Measurements from ENCODE around the gene NCAM1. TPM values are rescaled to one million over a fixed set of nuclear protein-coding genes. Genes with fewer than 3 reads are reported as not detected.

NCAM1 gene
- total and polyA plus RNA-seq, 2 experiments from 2014 or later = 0.76 to 1.6 TPM

DNA sequence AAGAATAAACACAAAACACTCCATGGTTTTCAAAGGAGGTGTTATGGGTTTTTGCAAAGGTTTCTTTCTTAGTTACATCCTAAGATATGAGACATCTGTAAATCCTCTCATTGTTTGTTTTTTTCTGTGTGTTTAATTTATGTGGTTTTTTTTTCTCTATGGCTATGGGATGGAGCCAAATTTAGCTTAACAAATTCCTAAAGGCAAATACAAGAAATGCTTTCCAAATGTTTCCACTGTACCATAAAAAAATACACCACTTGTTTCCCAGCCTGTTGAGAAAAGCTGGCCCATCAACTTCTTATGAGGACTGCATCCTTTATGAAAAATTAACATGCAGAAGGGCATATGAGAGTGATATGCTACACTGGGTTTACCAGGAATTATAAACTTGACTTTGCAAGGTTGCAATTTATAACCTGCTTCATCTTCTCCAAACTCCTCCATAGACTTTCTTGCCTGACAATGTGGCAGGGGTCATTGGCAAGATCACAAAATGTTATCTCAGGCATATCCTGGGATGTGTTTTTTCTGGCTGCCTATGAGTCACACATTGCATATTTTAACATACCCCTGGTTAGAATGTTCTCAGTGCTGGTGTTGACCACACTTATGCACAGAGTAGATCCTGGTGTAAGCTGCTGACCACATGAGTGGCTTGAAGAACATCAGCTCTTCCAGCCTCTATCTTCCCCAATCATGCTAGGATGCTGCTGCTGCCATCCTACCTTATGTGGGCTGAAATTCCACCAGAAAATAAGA lies 215.6 kb downstream of the NCAM1 start (continued):
- TF ChIP-seq, protein P1, sequence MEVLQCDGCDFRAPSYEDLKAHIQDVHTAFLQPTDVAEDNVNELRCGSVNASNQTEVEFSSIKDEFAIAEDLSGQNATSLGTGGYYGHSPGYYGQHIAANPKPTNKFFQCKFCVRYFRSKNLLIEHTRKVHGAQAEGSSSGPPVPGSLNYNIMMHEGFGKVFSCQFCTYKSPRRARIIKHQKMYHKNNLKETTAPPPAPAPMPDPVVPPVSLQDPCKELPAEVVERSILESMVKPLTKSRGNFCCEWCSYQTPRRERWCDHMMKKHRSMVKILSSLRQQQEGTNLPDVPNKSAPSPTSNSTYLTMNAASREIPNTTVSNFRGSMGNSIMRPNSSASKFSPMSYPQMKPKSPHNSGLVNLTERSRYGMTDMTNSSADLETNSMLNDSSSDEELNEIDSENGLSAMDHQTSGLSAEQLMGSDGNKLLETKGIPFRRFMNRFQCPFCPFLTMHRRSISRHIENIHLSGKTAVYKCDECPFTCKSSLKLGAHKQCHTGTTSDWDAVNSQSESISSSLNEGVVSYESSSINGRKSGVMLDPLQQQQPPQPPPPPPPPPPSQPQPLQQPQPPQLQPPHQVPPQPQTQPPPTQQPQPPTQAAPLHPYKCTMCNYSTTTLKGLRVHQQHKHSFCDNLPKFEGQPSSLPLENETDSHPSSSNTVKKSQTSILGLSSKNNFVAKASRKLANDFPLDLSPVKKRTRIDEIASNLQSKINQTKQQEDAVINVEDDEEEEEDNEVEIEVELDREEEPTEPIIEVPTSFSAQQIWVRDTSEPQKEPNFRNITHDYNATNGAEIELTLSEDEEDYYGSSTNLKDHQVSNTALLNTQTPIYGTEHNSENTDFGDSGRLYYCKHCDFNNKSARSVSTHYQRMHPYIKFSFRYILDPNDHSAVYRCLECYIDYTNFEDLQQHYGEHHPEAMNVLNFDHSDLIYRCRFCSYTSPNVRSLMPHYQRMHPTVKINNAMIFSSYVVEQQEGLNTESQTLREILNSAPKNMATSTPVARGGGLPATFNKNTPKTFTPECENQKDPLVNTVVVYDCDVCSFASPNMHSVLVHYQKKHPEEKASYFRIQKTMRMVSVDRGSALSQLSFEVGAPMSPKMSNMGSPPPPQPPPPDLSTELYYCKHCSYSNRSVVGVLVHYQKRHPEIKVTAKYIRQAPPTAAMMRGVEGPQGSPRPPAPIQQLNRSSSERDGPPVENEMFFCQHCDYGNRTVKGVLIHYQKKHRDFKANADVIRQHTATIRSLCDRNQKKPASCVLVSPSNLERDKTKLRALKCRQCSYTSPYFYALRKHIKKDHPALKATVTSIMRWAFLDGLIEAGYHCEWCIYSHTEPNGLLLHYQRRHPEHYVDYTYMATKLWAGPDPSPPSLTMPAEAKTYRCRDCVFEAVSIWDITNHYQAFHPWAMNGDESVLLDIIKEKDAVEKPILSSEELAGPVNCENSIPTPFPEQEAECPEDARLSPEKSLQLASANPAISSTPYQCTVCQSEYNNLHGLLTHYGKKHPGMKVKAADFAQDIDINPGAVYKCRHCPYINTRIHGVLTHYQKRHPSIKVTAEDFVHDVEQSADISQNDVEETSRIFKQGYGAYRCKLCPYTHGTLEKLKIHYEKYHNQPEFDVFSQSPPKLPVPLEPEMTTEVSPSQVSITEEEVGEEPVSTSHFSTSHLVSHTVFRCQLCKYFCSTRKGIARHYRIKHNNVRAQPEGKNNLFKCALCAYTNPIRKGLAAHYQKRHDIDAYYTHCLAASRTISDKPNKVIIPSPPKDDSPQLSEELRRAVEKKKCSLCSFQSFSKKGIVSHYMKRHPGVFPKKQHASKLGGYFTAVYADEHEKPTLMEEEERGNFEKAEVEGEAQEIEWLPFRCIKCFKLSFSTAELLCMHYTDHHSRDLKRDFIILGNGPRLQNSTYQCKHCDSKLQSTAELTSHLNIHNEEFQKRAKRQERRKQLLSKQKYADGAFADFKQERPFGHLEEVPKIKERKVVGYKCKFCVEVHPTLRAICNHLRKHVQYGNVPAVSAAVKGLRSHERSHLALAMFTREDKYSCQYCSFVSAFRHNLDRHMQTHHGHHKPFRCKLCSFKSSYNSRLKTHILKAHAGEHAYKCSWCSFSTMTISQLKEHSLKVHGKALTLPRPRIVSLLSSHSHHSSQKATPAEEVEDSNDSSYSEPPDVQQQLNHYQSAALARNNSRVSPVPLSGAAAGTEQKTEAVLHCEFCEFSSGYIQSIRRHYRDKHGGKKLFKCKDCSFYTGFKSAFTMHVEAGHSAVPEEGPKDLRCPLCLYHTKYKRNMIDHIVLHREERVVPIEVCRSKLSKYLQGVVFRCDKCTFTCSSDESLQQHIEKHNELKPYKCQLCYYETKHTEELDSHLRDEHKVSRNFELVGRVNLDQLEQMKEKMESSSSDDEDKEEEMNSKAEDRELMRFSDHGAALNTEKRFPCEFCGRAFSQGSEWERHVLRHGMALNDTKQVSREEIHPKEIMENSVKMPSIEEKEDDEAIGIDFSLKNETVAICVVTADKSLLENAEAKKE (CRISPR knock-in tag; IDR thresholded peaks at IDR 0.05) = no peak
- TF ChIP-seq EZH2 (IDR thresholded peaks at IDR 0.05; ENCODE audit: low read depth, unreplicated experiment) = no peak
- TF ChIP-seq, protein P2, sequence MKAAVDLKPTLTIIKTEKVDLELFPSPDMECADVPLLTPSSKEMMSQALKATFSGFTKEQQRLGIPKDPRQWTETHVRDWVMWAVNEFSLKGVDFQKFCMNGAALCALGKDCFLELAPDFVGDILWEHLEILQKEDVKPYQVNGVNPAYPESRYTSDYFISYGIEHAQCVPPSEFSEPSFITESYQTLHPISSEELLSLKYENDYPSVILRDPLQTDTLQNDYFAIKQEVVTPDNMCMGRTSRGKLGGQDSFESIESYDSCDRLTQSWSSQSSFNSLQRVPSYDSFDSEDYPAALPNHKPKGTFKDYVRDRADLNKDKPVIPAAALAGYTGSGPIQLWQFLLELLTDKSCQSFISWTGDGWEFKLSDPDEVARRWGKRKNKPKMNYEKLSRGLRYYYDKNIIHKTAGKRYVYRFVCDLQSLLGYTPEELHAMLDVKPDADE (IDR thresholded peaks at IDR 0.05) = no peak
- no peak for TF ChIP-seq NANOG (IDR thresholded peaks at IDR 0.05; ENCODE audit: borderline replicate concordance)
- TF ChIP-seq ZNF331 (CRISPR knock-in tag; IDR thresholded peaks at IDR 0.05; ENCODE audit: low read depth) = no peak
- no peak for TF ChIP-seq CREB1 (CRISPR knock-in tag; IDR thresholded peaks at IDR 0.05; ENCODE audit: low read depth)
- TF ChIP-seq POLR2AphosphoS5 (IDR thresholded peaks at IDR 0.05; ENCODE audit: low read depth) = no peak

DNA sequence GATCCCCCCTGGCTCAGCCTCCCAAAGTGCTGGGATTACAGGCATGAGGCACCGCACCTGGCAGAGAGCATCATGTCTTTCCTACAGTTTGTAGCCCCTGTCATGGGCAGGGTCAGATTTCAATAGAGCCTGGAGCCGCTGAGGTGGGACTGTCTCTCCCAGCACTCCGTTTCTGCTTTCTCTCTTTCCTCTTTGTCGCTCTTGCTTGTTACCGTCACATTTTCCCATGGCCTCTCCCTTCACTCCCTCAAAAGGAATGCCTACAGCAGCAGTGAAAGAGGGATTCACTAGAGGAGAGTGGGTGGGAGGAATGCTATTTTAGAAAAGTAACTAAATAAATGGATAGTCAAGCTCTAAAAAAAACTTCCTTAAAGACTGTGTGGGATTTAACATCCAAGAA lies 216.5 kb downstream of the NCAM1 start:
- Histone ChIP-seq H2AFZ (no peak overlapping the region), H3K4me2 (no peak overlapping the region), H3K36me3 (ENCODE audit: insufficient read depth) (no peaks in the 10 kb centered on the region), H3K27me3 (ENCODE audit: insufficient read depth) (no peaks in the 10 kb centered on the region), H3K9me2 (ENCODE audit: insufficient read depth) (0 out of 2 replicates have a peak, but pooled peaks cover 3% of the 10 kb centered on the region), H3F3A (replicated peaks; ENCODE audit: low read depth) (no peaks in the 10 kb centered on the region), H3K79me2 (replicated peaks; ENCODE audit: insufficient read depth) (no peaks in the 10 kb centered on the region), H4K20me1 (replicated peaks; ENCODE audit: insufficient read depth) (no peaks in the 10 kb centered on the region), H3K27ac (ENCODE audit: low read depth) (no peak overlapping the region), H3K4me1 (ENCODE audit: insufficient read depth) (peaks cover 8% of the 10 kb centered on the region), H3K4me3 (no peak overlapping the region)
- Mint-ChIP-seq H3K4me1 (peaks cover 38% of the 10 kb centered on the region), H3K4me3 (no peak overlapping the region), H3K9me3 (no peaks in the 10 kb centered on the region), H3K27me3 (ENCODE audit: insufficient read depth, low read depth, poor library complexity) (no peaks in the 10 kb centered on the region), H3K27ac (no peak overlapping the region), H3K36me3 (ENCODE audit: low read depth) (no peaks in the 10 kb centered on the region)
- ATAC-seq (peak; percentile 70), DNase-seq (ENCODE audit: low spot score) (peak; percentile 37)
- TF ChIP-seq ZNF331 (CRISPR knock-in tag; IDR thresholded peaks at IDR 0.05; ENCODE audit: low read depth) = no peak
- TF ChIP-seq POLR2AphosphoS5 (IDR thresholded peaks at IDR 0.05; ENCODE audit: low read depth) = no peak
- TF ChIP-seq, protein P1 (CRISPR knock-in tag; IDR thresholded peaks at IDR 0.05) = no peak
- no peak for TF ChIP-seq STAT1 (IDR thresholded peaks at IDR 0.05; ENCODE audit: unreplicated experiment)
